ENCODE data around the gene CNIH3. TPM values are rescaled to one million over a fixed set of nuclear protein-coding genes. Genes with fewer than 3 reads are reported as not detected.
A peak's percentile ranks its signal among the peaks of the same experiment; 100 is the strongest.
"Not testable (repeated sequence)": the region's sequence is repeated elsewhere in the genome, so short reads cannot be mapped to it uniquely, and the experiment has no call there.

The CNIH3 gene
- polyA plus RNA-seq (ENCODE audit: insufficient read length in 10 of 10) = 1 to 10 TPM; 1.8 to 4.2 (median 2.5) TPM
- long read RNA-seq, donor 1, partial matches to known transcripts = 0 of 2 reads
- long read RNA-seq, donor 1, other reads (novel, unspliced or antisense) = 0 of 2 reads
- long read RNA-seq, donor 2 = 0 reads
- long read RNA-seq, donor 3 = 0 reads
- long read RNA-seq, donor 4 = 0 reads
- long read RNA-seq, donor 5 = 0 reads
- long read RNA-seq, donor 6 = 0 reads
- long read RNA-seq, donor 7 = 0 reads
- long read RNA-seq, donor 8 = 0 reads
- long read RNA-seq, donor 9 = 0 reads

DNA sequence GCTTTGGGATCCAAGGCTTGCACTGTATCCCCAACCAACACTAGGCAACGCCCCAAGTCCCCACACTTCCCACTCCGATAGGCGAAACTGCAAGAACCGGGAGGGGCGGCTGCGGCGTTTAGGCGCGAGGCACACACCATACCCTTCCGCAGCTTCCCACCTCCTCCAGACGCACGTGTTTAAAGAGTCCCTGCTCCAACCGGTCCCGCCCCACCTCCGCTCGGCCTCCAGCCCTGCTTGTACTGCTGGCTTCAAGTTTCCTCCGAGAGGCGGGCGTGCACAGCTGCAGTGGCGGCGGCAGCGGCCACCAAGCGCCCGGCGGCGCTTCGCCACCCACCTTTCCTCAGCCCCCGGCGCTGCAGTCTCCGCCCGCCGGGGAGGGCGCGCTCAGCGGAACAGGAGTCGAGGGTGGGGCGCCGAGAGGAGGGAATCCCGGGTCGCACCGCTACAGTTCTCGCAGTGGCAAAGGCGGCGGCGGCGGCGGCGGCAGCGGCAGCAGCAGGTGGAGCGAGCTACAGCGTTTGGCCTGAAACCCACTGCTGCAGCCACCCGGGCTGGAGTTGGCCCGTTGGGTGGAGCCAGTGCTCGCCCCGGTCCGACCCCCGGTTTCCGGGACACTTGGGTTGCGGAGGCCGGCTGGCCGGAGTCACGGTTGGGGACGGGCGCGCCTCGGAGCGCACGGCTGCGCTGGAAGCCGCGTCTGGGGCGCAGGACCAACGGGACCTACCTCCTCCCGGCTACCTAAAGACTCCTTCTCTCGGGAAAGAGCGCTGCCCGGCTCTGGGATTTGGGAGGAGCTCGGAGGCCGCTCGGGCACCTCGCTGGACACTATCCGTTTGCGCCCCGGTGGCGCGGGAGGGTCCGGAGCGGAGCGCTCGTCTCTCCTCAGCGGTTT lies at the start of gene CNIH3:
Gene CNIH3 (plus strand): TSS at position 457 of the 895 bp plus-strand sequence. CDS start 858 bp downstream, outside the sequence.
- peak; percentile 20 to 57 (median 55) for DNase-seq

- DNase-seq = not testable (repeated sequence)
These were observed 49.6 kb upstream of the CNIH3 start for GRCh38 chr1:224566492-224566891.

GRCh38 chr1:224569276-224569675 lies 46.8 kb upstream of the CNIH3 start:
- DNase-seq = no peak

DNA sequence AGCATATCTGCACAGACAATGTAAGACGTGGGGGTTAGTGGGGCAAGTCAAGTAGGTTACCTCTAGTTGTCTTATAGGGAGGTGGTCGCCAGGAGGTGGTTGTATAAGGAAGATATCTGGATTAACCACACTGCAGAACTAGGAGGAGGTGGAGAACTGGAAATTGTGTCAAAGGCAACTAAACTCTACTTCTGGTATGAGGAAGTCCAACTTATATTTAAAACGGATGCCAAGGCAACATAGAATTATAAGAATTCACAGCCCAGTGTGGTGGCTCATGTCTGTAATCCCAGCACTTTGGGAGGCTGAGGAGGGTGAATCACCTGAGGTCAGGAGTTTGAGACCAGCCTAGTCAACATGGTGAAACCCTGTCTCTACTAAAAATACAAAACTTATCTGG lies 44.1 kb upstream of the CNIH3 start:
- not testable (repeated sequence) for DNase-seq

GRCh38 chr1:224579526-224579925 lies 36.6 kb upstream of the CNIH3 start:
- DNase-seq = peak in 1 of 3 donors; percentile 15

- no peak for DNase-seq
These were observed 36.1 kb upstream of the CNIH3 start for GRCh38 chr1:224580006-224580405.

- no peak for DNase-seq
These were observed 34.1 kb upstream of the CNIH3 start for GRCh38 chr1:224582041-224582440.

GRCh38 chr1:224583774-224584173 lies 32.3 kb upstream of the CNIH3 start:
- DNase-seq = no peak

DNA sequence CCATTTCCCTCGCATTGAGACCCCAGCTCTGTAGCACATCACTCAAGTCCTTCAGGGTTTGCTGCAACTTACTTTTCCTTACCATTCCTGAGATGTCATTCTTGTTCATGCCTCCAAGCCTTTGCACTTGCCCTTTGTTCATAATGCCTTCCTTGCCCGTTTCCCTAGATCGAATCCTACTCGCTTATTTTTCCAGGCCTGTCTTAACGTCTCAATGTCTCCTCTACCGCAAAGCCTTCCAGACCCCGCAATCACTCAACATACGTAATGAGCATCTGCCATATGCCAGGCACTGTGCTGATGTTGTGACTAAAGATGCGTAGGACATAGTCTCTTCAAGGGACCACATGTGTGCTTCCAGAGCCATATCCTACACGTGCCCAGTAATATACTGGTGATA lies 31.1 kb upstream of the CNIH3 start:
- no peak for DNase-seq

- no peak for DNase-seq
These were observed 29.1 kb upstream of the CNIH3 start for GRCh38 chr1:224587051-224587450.

GRCh38 chr1:224588515-224588914 lies 27.6 kb upstream of the CNIH3 start:
- no peak for DNase-seq

GRCh38 chr1:224589006-224589405 lies 27.1 kb upstream of the CNIH3 start:
- DNase-seq = peak in 1 of 3 donors; percentile 34

- no peak for DNase-seq
These were observed 24.8 kb upstream of the CNIH3 start for GRCh38 chr1:224591326-224591725.

DNA sequence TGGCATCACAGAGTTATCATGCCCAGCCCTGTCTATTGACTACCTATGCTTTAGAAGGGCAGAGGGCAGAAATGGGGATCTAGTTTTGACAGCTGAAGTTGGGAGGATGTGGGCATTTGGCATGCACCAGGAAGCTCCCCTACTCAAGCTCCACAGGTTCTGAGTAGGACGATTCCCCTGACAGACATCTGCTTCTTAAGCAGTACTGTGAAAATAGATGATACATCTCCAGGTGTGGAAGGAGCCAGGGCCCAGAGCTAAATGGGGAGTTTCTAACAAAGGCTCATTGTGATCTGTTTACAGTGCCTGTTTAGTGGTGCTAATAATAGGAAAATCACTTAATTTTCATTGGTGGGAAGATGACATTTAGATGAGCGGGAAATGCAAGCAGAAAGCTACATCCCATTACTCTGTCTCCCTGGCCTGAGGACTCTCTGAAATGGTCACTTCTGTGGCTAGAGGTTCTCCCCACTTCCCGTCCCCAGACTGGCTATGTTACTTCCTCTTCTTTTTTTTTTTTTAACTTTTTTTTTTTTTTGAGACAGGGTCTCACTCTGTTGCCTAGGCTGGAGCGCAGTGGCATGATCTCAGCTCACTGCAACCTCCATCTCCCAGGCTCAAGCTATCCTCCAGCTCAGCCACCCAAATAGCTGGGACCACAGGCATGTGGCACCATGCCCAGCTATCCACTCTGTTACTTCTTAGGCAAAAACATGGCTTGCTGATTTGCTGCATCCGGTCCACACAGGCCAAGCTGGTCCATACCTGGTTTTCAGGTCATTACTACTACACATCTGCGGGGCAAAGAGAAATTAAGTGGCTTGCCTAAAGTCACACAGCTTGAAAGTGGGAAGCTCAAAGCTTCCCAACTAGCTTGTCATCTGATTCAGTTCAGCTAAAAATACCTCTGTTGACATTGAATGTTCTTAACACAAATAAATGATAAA lies 23.2 kb upstream of the CNIH3 start:
- DNase-seq = peak in 1 of 3 donors; percentile 82

DNA sequence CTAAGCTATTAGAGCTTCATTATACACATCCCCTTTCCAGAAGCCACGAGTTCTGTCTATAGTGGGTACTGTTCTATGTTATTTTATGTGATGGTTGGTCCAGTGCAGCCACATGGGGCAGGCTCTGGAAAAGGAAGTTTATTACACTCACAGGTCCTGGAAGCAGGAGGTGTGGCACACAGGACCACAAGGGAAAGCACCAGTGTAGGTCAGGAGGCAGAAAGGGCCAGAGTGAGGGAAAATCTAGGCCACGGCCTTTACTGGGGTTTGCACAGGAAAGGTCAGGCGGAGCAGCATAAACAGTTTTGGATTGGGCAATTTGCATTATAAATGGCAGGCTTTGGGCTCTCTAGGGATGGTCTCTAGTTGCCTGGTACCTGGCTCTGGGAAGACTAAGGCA lies 21.8 kb upstream of the CNIH3 start:
- no peak for DNase-seq

DNA sequence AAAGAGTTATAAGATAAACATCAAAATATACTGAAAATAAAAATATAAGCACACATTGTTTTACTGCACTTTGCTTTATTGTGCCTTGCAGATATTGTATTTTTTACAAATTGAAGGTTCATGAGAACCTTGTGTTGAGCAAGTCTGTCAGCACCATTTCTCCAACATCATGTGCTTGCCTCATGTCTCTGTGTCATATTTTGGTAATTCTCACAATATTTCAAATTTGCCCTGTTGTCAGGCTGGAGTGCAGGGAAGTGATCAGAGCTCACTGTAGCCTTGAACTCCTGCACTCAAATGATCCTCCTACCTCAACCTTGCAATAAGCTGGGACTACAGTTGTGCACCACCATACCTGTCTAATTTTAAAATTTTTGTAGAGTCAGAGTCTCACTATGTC lies 21.3 kb upstream of the CNIH3 start:
- no peak for DNase-seq

DNA sequence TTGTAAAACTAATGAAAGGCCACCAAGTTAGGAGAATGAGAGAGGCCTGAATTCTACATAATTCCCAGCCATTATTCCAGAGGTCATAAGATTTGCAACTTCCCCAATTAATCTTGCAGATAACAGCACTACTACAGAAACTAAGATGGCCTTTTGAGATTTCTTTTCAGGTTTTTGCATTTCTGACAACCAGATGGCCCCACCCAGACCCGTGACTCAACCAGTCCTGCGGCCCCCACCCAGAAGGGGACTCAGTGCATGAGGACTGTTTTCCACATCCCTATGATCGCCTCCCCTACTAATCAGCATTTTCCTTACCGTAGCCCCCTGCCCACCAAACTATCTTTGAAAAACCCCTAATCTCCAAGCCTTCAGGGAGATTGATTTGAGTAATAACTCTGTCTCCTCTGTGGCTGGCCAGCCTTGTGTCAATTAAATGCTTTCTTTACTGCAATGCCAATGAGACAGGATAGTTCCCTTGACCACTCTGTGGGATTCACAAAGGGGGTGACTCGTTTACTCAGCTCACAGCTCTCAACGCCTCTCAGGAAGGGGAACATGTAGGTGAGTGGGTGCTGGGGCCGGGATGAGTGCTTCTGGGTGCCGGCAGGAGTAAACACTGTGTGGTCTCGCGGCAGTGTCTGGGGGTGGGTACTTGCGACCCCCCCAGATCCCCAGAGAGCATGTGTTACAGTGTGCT lies 10.5 kb upstream of the CNIH3 start:
- no peak for DNase-seq

- no peak for DNase-seq
These were observed 8.6 kb upstream of the CNIH3 start for GRCh38 chr1:224607188-224608148.

GRCh38 chr1:224609333-224609732 lies 6.8 kb upstream of the CNIH3 start:
- no peak for DNase-seq

GRCh38 chr1:224612246-224612645 lies 3.9 kb upstream of the CNIH3 start:
- no peak for DNase-seq
